Measurements from ENCODE around the gene NPTN. TPM values are rescaled to one million over a fixed set of nuclear protein-coding genes. Genes with fewer than 3 reads are reported as not detected.

The NPTN gene
- polyA plus RNA-seq (2013, experiment 1 of 2; ENCODE audit: insufficient read length), result 286 TPM
- polyA plus RNA-seq (2013, experiment 2 of 2; ENCODE audit: insufficient read length), result 296 TPM

DNA sequence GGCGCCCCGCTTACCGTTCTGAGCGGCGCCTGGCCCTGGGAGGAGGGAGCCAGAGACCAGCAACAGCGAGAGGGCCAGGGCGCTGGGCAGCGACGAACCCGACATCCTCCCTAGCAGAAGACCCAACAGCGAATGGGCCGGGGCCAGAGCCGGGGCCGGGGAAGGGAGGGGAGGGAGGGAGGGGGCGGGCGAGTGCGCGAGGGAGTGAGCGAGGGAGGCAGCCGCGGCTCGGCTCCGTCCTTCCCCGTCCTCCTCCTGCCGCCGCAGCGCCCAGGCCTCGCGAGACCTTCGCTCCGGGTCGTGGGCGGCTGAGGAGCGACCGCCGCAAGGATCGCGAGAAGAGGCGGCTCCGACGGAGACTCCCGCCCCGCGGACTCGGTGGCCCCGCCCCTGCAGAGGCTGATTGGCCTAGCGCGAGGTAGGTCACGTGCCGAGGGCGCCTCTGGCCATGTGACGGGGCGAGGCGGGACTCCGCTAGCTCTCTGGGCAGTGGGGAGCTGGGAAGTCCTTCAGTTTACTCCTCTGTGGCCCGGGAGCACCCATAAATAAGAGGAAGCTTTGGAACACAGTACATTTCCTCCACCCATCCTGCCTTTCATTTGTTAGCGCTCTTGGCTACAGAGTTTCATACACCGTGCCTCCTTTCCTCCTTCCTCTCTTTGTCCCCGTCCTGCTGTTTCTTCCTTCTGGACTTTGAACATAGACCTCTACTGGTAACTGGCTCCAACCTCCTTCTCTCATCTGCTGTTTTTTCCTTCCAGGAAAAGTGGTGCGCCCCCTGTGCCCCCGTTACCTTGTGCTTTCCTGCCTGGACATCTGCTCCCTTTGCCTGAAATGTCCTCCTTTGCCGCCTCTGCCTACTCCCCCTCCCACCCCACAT, at the start of gene NPTN:
Gene NPTN (minus strand): TSS at position 279 of the 880 bp plus-strand sequence. CDS start 174 bp downstream, at position 105.
- peak; percentile 98 for DNase-seq

DNA sequence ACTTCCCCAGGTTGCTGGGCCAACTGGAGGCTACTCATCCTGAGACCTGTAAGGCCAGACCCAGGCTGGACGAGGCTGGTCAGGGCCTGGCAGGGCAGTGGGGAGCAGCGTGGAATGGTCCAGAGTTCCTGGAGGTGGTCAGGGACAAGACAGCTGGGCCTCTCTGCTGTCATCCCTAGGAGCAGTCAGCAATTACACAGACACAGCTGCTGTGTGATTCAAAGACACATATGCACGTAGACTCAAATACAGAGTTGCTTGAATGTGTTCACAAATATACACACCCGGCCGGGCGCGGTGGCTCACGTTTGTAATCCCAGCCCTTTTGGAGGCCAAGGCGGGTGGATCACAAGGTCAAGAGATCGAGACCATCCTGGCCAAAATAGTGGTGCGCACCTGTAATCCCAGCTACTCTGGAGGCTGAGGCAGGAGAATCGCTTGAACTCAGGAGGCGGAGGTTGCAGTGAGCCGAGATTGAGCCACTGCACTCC, 49.5 kb upstream of the NPTN start:
- no peak for DNase-seq

GRCh38 chr15:73681856-73682599, 48.8 kb upstream of the NPTN start:
- DNase-seq, result no peak

DNA sequence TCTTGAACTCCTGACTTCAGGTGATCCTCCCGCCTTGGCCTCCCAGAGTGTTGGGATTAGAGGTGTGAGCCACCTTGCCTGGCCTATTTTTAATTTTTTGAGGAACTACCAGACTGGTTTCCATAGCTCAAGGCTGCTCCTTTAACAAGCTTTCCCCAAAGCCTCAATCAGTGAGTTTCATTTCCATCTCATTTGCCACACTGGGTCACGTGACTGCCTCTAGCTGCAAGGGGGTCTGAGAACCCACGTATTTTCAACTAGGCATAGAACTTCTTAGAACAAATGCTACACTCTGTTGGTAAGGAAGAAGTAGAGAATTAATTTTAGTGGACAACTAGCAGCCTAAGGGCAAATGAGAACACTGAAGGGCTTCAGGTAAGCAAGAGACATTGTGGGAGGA, 47.9 kb upstream of the NPTN start:
- no peak for DNase-seq

GRCh38 chr15:73680549-73680948, 47.4 kb upstream of the NPTN start:
- peak; percentile 21 for DNase-seq

DNA sequence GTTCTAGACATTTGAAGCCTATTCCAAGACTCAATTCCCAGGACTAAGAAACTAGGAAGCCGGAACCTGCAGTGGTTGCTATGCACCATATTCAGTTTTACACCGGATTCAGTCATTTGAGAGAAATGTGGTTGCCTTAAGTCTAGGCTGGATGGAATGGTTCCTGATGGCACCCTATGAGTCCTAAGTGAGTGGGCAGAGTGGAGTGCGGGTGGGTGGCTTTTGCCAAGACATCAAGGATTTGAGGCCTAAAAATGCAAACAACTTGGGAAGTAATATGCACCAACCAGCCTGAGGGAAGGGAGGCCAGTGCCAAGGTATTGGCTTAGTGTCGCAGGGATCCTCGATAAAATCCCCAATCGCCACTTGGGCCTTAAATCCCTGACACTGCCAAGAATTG, 46.8 kb upstream of the NPTN start:
- no peak for DNase-seq

DNA sequence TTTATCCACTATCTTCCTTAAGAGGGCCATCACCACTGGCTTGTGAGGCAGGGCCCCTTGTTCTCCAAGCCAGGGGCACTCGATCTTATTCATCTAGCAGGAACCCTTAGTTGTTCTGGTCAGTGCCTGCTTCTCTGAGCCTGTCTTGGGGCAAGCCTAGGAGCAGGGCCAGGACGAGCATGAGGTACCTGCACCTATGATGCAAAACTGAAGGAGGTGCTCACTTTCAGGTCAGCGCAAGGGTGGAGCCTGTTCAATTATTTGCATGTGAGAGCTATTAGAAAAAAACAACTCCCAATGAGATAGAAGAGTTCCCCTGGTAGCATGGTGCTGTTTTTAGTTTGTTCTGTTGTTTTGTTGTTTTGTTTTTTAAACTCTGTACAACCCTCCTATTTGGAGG, 46.0 kb upstream of the NPTN start:
- DNase-seq, result no peak

DNA sequence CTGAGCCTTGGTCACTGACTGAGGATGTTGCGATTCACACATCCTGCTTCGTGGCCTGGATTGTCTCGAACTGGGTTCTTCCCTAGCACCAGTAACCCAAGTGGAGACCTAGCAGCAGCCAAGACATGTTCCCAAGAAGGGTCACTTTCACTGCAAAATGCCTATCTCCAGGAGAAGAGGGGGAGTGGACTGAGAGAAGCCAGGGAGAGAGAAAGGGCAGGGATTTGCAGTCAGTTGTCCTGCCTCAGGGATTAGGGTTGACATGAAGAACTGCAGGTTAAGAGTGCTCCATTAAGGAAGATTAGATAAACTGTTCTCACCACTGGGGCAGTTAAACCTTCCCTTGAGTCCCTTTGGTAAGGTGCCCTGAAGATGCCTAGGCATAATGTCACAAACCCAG, 45.3 kb upstream of the NPTN start:
- no peak for DNase-seq

- DNase-seq, result no peak
Observed at GRCh38 chr15:73677733-73678132, 44.5 kb upstream of the NPTN start.

- DNase-seq, result peak; percentile 56
Observed at GRCh38 chr15:73677146-73677607, 44.0 kb upstream of the NPTN start.

- DNase-seq, result no peak
Observed at GRCh38 chr15:73674587-73674986, 41.4 kb upstream of the NPTN start.

- DNase-seq, result no peak
Observed at GRCh38 chr15:73660455-73660854, 27.3 kb upstream of the NPTN start.

GRCh38 chr15:73658645-73659044, 25.5 kb upstream of the NPTN start:
- no peak for DNase-seq

GRCh38 chr15:73655724-73656123, 22.5 kb upstream of the NPTN start:
- no peak for DNase-seq

- no peak for DNase-seq
Observed at GRCh38 chr15:73654659-73655058, 21.5 kb upstream of the NPTN start.

DNA sequence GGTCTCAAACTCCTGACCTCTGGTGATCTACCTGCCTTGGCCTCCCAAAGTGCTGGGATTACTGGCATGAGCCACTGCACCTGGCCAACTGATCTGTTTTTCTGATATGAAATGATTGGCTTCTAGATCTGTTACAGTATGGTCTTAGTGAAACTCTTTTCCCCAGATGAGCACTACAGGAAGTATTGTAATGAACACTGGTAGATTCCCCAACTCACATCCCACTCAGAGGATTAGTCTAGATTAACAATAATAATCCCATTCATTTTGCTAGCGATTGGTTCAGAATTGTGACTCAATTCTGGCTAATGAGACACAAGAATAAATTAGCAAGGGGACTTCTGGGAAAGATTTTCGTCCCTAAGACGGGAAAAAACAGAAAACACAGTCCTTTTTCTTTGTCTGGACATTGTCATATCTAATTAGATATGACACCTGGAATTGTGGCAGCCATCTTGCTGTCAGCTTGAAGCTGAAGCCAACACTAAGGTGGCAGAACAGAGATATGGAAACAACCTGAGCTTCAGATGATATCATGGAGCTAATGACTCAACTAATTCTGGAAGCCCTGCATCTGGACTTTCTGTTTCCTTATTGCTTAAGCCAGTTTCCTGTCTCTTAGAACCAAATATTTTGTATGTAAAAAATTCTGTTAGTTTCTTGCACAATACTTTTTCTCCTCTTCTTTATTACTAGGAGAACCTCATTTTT, 17.4 kb upstream of the NPTN start:
- DNase-seq, result no peak

GRCh38 chr15:73648014-73648295, 14.8 kb upstream of the NPTN start:
- no peak for DNase-seq

DNA sequence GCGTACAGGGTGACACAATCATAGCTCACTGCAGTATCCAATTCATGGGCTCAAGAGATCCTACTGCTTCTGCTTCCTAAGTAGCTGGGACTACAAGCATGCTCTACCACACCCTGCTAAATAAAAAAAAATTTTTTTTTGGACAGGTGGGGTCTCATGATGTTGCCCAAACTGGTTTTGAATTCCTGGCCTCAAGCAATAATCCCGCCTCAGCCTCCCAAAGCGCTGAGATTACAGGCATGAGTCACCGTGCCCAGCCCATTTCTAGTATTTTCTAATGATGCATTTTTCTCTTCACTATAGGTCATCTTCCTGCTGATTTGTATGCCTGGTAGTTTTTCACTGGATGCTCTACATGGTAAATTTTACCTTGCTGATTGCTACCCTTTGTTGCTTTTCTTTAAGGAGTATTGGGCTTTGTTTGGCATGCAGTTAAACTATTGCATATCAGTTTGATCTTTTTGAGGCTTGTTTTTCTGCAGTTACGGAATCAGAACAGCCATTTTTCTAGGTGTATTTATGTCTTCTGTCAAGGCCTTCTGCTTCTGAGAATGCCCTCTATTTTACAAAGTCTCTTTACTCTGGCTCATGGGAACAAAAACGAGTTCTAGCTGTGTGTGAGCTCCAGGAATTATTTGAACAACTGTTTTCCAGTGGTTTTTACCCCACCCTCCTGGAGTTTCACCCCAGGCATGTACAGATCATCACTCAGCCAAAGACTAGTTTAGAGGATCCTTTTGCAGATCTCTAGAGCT, 14.2 kb upstream of the NPTN start:
- DNase-seq, result no peak

DNA sequence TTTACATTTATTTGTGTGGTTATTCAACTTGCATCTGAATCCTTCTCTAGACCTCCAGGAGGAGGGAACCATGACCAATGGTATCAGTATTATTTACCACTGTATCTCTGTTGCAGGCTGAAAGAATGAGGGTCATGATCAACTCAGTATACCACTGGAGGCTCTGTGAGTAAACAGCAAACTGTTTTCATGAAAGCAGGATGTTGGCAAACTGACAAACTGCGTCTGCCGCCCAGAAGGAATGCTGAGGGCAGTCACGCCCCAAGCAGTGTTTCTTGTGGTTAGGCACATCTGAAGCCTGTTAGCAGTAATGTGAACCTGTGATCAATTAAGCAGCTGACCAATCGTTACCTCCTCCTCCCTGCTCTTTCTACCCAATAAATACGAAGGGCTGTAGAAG, 6.3 kb upstream of the NPTN start:
- peak; percentile 36 for DNase-seq

- peak; percentile 56 for DNase-seq
Observed at GRCh38 chr15:73637527-73637926, 4.3 kb upstream of the NPTN start.

- peak; percentile 96 for DNase-seq
Observed at GRCh38 chr15:73633991-73634495, 854 bp upstream of the NPTN start.

DNA sequence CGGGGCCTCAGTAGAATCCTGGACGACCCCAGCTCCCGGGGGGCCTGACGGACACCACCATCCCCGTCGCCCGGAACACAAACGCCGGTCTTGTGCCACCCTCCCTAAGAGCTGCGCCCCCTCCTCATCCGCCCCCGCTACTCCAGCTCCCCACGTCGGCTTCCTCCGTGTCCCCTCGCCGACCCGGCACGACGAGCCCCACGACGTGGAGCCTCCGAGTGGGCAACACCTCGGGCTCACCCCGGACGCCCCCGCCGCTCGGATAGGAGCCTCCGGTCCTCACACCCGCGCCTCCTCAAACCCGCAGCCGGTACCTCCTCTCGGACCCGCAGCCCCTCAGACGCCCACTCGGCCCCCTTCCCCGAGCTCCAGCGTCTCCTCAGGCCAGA, 525 bp downstream of the NPTN start:
- no peak for DNase-seq
